HepG2 (cell line): ENCODE measurements around the gene SAPCD1. TPM values are rescaled to one million over a fixed set of nuclear protein-coding genes. Genes with fewer than 3 reads are reported as not detected.

ENCODE experiments used
- CEBPB ChIP-seq: IDR thresholded peaks from 2 replicates; pipeline ENCODE4 v1.6.1; 2011; ENCODE audit warnings: low read depth, low read length, improper control_type of control experiment, borderline replicate concordance
- FIP1L1 ChIP-seq: fragments of 200-400 bp; formaldehyde crosslinking; IDR thresholded peaks from 2 replicates; pipeline ENCODE4 v1.6.1; 2018; ENCODE audit warnings: low read depth, mild to moderate bottlenecking, low read length, moderate library complexity, borderline replicate concordance; ENCODE audit not compliant: insufficient read depth
- FOXO1 ChIP-seq: sonication (generic); formaldehyde crosslinking; IDR thresholded peaks from 2 replicates; pipeline ENCODE4 v1.4.0; 2020; ENCODE audit warnings: missing genetic modification reagents
- HNRNPUL1 ChIP-seq: fragments of 200-400 bp; formaldehyde crosslinking; IDR thresholded peaks from 2 replicates; pipeline ENCODE4 v1.6.1; 2017; ENCODE audit warnings: low read depth, mild to moderate bottlenecking, low read length, moderate library complexity
- JARID2 ChIP-seq: sonication (generic); formaldehyde crosslinking; IDR thresholded peaks from 2 replicates; pipeline ENCODE4 v1.8.1; 2023; ENCODE audit warnings: missing genetic modification reagents, inconsistent platforms; ENCODE audit not compliant: insufficient replicate concordance
- SMAD3 ChIP-seq: sonication (generic); formaldehyde crosslinking; IDR thresholded peaks from 2 replicates; pipeline ENCODE4 v1.4.0; 2020; ENCODE audit warnings: missing genetic modification reagents
- STAT5B ChIP-seq: sonication (generic); formaldehyde crosslinking; IDR thresholded peaks from 2 replicates; pipeline ENCODE4 v1.4.0; 2020; ENCODE audit warnings: missing genetic modification reagents
- ZMAT3 ChIP-seq: sonication (generic); formaldehyde crosslinking; conservative IDR thresholded peaks from 2 replicates; pipeline ENCODE4 v1.7.0; 2021; ENCODE audit warnings: missing genetic modification reagents
- ZNF33A ChIP-seq: sonication (generic); formaldehyde crosslinking; IDR thresholded peaks from 2 replicates; pipeline ENCODE4 v1.5.1; 2020; ENCODE audit warnings: missing genetic modification reagents, mild to moderate bottlenecking, moderate library complexity, borderline replicate concordance
- ZNF33B ChIP-seq: sonication (generic); formaldehyde crosslinking; IDR thresholded peaks from 2 replicates; pipeline ENCODE4 v1.5.1; 2020; ENCODE audit warnings: mild to moderate bottlenecking, missing genetic modification reagents
- ZNF7 ChIP-seq: IDR thresholded peaks from 2 replicates; pipeline ENCODE4 v1.6.1; 2016; ENCODE audit warnings: missing biosample characterization, missing genetic modification reagents
- polyA plus RNA-seq, 8 experiments: library from polyadenylated mRNA; depleted of rRNA in 3 of 8; stranded (reverse) in 7 of 8; unstranded in 1 of 8; fragments of >200 nt; fragmentation: Illumina TruSeq in 4 of 8; extraction: Trizol in 4 of 8; gene quantifications; 2 replicates each; pipeline versions ENCODE4 v1.2.1 to v1.2.3, GENCODE V29; 2011 to 2016; ENCODE audit warnings: low read depth in 4 of 8, missing spikeins in 1 of 8, mixed read lengths in 1 of 8; ENCODE audit not compliant: insufficient read depth in 1 of 8
- total RNA-seq, 5 experiments: library from RNA; depleted of rRNA; stranded (reverse); fragments of >200 nt; fragmentation: Illumina TruSeq; extraction: Trizol; gene quantifications; 2 replicates each; pipeline ENCODE4 v1.2.3, GENCODE V29; 2016; ENCODE audit warnings: low read depth in 1 of 5
- TF ChIP-seq, protein P1 (sequence below): sonication (generic); formaldehyde crosslinking; IDR thresholded peaks from 2 replicates; pipeline ENCODE4 v1.4.0; 2020; ENCODE audit warnings: missing genetic modification reagents
- TF ChIP-seq, protein P2 (sequence below): sonication (generic); formaldehyde crosslinking; IDR thresholded peaks from 2 replicates; pipeline ENCODE4 v1.5.0; 2020; ENCODE audit warnings: missing genetic modification reagents
- TF ChIP-seq, protein P3 (sequence below): sonication (generic); formaldehyde crosslinking; IDR thresholded peaks from 2 replicates; pipeline ENCODE4 v1.8.1; 2023; ENCODE audit warnings: missing genetic modification reagents, inconsistent platforms, borderline replicate concordance
- TF ChIP-seq, protein P4 (sequence below): IDR thresholded peaks from 2 replicates; pipeline ENCODE4 v1.6.1; 2016; ENCODE audit warnings: mild to moderate bottlenecking, missing biosample characterization, missing genetic modification reagents
- TF ChIP-seq, protein P5 (sequence below): sonication (generic); IDR thresholded peaks from 2 replicates; pipeline ENCODE4 v1.6.1; 2016; ENCODE audit warnings: low read depth, borderline replicate concordance
- TF ChIP-seq, protein P6 (sequence below): sonication (generic); formaldehyde crosslinking; IDR thresholded peaks from 2 replicates; pipeline ENCODE4 v1.5.1; 2020; ENCODE audit warnings: missing genetic modification reagents, mild to moderate bottlenecking, borderline replicate concordance

The SAPCD1 gene
- total and polyA plus RNA-seq, 2 of the 13 experiments (the other 11 are each of a cell fraction or from before 2014, with no cell fraction given): 2.5 to 3.9 TPM

DNA sequence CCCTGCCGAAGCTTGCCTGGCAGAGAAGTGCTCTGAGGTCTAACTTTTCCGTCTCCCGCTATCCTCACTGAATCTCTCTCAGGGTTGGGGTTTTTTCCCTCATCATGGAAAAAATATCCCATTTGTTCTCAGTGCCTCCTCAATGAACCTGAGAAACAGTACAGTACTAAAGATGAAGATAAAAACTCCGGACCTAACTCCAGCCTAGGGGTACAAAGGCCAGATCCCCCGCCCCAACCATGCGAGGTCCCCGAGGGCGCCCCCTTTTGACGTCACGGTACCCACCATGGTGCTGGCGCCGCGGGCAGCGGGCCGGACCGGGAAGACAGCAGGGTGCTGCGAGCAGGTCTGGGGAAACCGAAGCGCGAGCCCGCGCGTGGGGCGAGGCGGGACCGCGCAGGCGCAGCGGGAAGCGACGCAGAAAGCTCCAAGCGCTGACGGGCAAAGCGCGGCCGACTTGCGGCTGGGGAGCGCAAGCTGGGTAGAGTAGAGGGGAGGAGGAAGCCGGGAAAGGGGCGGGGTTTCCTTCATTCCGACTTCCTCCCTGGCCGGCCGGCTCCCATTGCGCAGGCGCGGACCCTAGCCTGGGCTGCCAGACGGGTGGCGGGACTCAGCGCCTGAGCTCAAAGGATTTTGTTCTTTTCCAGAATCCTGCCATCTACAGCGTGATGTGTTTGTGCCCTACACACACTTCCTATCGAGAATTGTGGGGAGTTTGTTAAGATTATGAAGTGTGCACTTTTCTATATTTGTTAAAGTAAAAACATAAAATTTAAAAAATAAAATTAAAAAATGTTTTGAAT, 44.2 kb downstream of the SAPCD1 start, which contains the start of gene LSM2 (continued):
- TF ChIP-seq, protein P1, sequence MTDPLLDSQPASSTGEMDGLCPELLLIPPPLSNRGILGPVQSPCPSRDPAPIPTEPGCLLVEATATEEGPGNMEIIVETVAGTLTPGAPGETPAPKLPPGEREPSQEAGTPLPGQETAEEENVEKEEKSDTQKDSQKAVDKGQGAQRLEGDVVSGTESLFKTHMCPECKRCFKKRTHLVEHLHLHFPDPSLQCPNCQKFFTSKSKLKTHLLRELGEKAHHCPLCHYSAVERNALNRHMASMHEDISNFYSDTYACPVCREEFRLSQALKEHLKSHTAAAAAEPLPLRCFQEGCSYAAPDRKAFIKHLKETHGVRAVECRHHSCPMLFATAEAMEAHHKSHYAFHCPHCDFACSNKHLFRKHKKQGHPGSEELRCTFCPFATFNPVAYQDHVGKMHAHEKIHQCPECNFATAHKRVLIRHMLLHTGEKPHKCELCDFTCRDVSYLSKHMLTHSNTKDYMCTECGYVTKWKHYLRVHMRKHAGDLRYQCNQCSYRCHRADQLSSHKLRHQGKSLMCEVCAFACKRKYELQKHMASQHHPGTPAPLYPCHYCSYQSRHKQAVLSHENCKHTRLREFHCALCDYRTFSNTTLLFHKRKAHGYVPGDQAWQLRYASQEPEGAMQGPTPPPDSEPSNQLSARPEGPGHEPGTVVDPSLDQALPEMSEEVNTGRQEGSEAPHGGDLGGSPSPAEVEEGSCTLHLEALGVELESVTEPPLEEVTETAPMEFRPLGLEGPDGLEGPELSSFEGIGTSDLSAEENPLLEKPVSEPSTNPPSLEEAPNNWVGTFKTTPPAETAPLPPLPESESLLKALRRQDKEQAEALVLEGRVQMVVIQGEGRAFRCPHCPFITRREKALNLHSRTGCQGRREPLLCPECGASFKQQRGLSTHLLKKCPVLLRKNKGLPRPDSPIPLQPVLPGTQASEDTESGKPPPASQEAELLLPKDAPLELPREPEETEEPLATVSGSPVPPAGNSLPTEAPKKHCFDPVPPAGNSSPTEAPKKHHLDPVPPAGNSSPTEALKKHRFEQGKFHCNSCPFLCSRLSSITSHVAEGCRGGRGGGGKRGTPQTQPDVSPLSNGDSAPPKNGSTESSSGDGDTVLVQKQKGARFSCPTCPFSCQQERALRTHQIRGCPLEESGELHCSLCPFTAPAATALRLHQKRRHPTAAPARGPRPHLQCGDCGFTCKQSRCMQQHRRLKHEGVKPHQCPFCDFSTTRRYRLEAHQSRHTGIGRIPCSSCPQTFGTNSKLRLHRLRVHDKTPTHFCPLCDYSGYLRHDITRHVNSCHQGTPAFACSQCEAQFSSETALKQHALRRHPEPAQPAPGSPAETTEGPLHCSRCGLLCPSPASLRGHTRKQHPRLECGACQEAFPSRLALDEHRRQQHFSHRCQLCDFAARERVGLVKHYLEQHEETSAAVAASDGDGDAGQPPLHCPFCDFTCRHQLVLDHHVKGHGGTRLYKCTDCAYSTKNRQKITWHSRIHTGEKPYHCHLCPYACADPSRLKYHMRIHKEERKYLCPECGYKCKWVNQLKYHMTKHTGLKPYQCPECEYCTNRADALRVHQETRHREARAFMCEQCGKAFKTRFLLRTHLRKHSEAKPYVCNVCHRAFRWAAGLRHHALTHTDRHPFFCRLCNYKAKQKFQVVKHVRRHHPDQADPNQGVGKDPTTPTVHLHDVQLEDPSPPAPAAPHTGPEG (CRISPR knock-in tag): peak; percentile 80
- TF ChIP-seq, protein P2, sequence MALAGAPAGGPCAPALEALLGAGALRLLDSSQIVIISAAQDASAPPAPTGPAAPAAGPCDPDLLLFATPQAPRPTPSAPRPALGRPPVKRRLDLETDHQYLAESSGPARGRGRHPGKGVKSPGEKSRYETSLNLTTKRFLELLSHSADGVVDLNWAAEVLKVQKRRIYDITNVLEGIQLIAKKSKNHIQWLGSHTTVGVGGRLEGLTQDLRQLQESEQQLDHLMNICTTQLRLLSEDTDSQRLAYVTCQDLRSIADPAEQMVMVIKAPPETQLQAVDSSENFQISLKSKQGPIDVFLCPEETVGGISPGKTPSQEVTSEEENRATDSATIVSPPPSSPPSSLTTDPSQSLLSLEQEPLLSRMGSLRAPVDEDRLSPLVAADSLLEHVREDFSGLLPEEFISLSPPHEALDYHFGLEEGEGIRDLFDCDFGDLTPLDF (CRISPR knock-in tag): peak; percentile 85
- no peak for TF ChIP-seq CEBPB
- TF ChIP-seq, protein P3, sequence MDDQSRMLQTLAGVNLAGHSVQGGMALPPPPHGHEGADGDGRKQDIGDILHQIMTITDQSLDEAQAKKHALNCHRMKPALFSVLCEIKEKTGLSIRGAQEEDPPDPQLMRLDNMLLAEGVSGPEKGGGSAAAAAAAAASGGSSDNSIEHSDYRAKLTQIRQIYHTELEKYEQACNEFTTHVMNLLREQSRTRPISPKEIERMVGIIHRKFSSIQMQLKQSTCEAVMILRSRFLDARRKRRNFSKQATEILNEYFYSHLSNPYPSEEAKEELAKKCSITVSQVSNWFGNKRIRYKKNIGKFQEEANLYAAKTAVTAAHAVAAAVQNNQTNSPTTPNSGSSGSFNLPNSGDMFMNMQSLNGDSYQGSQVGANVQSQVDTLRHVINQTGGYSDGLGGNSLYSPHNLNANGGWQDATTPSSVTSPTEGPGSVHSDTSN (CRISPR knock-in tag): no peak
- peak; percentile 94 for TF ChIP-seq ZMAT3 (CRISPR knock-in tag)
- TF ChIP-seq ZNF33B (CRISPR knock-in tag): peak; percentile 98
- TF ChIP-seq, protein P4, sequence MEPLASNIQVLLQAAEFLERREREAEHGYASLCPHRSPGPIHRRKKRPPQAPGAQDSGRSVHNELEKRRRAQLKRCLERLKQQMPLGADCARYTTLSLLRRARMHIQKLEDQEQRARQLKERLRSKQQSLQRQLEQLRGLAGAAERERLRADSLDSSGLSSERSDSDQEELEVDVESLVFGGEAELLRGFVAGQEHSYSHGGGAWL (CRISPR knock-in tag): peak; percentile 97
- TF ChIP-seq ZNF33A: peak; percentile 80; the same call in 1 of the 2 replicates
- no peak for TF ChIP-seq SMAD3 (CRISPR knock-in tag)
- TF ChIP-seq HNRNPUL1: peak; percentile 68; the same call in 1 of the 2 replicates
- TF ChIP-seq, protein P5, sequence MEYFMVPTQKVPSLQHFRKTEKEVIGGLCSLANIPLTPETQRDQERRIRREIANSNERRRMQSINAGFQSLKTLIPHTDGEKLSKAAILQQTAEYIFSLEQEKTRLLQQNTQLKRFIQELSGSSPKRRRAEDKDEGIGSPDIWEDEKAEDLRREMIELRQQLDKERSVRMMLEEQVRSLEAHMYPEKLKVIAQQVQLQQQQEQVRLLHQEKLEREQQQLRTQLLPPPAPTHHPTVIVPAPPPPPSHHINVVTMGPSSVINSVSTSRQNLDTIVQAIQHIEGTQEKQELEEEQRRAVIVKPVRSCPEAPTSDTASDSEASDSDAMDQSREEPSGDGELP: no peak
- TF ChIP-seq JARID2 (CRISPR knock-in tag): peak; percentile 86
- no peak for TF ChIP-seq STAT5B
- no peak for TF ChIP-seq ZNF7 (CRISPR knock-in tag)
- TF ChIP-seq, protein P6, sequence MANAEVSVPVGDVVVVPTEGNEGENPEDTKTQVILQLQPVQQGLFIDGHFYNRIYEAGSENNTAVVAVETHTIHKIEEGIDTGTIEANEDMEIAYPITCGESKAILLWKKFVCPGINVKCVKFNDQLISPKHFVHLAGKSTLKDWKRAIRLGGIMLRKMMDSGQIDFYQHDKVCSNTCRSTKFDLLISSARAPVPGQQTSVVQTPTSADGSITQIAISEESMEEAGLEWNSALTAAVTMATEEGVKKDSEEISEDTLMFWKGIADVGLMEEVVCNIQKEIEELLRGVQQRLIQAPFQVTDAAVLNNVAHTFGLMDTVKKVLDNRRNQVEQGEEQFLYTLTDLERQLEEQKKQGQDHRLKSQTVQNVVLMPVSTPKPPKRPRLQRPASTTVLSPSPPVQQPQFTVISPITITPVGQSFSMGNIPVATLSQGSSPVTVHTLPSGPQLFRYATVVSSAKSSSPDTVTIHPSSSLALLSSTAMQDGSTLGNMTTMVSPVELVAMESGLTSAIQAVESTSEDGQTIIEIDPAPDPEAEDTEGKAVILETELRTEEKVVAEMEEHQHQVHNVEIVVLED (CRISPR knock-in tag): peak; percentile 88; the same call in 1 of the 2 replicates
- no peak for TF ChIP-seq FIP1L1
- TF ChIP-seq FOXO1 (CRISPR knock-in tag): peak; percentile 77
